Caco-2 (cell line): ENCODE measurements around the gene PHIP. TPM values are rescaled to one million over a fixed set of nuclear protein-coding genes. Genes with fewer than 3 reads are reported as not detected.

Experiments used
- BruUV-seq: library from RNA; stranded (reverse); fragments of 400-500 nt; replicated peaks from 2 replicates; lab custom pipeline; 2021; lab: Mats Ljungman, UMichigan
- CTCF ChIA-PET: fragments of 300-600 bp; sonication (Branson Sonifier 250); formaldehyde crosslinking; loops from one replicate; lab custom pipeline; 2022; ENCODE audit warnings: antibody characterized with exemption; lab: Charles Lee
- POLR2A ChIA-PET: fragments of 300-600 bp; sonication (Branson Sonifier 250); formaldehyde crosslinking; loops from one replicate; lab custom pipeline; 2022; ENCODE audit warnings: antibody characterized with exemption; lab: Charles Lee
- DNase-seq, 2 experiments: peaks; one replicate each; pipeline versions ENCODE4 v3.0.0 to v3.0.0-alpha.2; 2020 to 2022
- H3K27me3 ChIP-seq: replicated peaks from 2 replicates; pipeline ENCODE4 v1.6.0; 2011; ENCODE audit warnings: low read length; ENCODE audit not compliant: control insufficient read depth, insufficient read depth
- H3K36me3 ChIP-seq: 2 replicates; pipeline ENCODE4 v1.5.1; 2011; ENCODE audit warnings: low read length; ENCODE audit not compliant: control insufficient read depth, insufficient read depth
- H3K4me1 ChIP-seq: fragments of 250-450 bp; sonication (Bioruptor Pico); 2 replicates; pipeline ENCODE4 v1.5.1; 2020; ENCODE audit warnings: mild to moderate bottlenecking
- H3K4me3 ChIP-seq: 2 replicates; pipeline ENCODE4 v1.5.1; 2011; ENCODE audit warnings: low read depth, mild to moderate bottlenecking, control low read depth, low read length
- H3K9me3 ChIP-seq: fragments of 250-450 bp; sonication (Bioruptor Pico); 2 replicates; pipeline ENCODE4 v1.5.1; 2020; ENCODE audit warnings: mild to moderate bottlenecking, moderate library complexity
- H3K27ac Mint-ChIP-seq: one replicate; pipeline ENCODE4 v1.8.0; 2022; ENCODE audit warnings: mixed read lengths; ENCODE audit not compliant: unreplicated experiment
- H3K27me3 Mint-ChIP-seq: one replicate; pipeline ENCODE4 v1.8.0; 2022; ENCODE audit warnings: mixed read lengths; ENCODE audit not compliant: insufficient read depth, unreplicated experiment
- H3K36me3 Mint-ChIP-seq: one replicate; pipeline ENCODE4 v1.8.0; 2022; ENCODE audit warnings: mild to moderate bottlenecking, mixed read lengths; ENCODE audit not compliant: insufficient read depth, unreplicated experiment
- H3K4me1 Mint-ChIP-seq: one replicate; pipeline ENCODE4 v1.8.0; 2022; ENCODE audit warnings: low read depth, mixed read lengths; ENCODE audit not compliant: unreplicated experiment
- H3K4me3 Mint-ChIP-seq: one replicate; pipeline ENCODE4 v1.8.0; 2022; ENCODE audit warnings: mild to moderate bottlenecking, moderate library complexity, mixed read lengths; ENCODE audit not compliant: unreplicated experiment
- H3K9me3 Mint-ChIP-seq: one replicate; pipeline ENCODE4 v1.8.0; 2022; ENCODE audit warnings: mixed read lengths; ENCODE audit not compliant: unreplicated experiment
- intact Hi-C: fragments of 100-400 bp; cut with micrococcal nuclease; formaldehyde crosslinking; loops from one replicate; pipeline ENCODE4 v1.10.0; 2022; ENCODE audit not compliant: unreplicated experiment
- total RNA-seq: library from RNA; stranded (reverse); gene quantifications from 2 replicates; pipeline ENCODE4 v1.2.3, GENCODE V29; 2022
- TF ChIP-seq, protein P1 (sequence below), 2 experiments: fragments of 200-600 bp in 1 of 2; IDR thresholded peaks; 1 replicate in 1 of 2; 2 replicates in 1 of 2; pipeline versions ENCODE4 v1.5.1 to v1.8.0; 2011 to 2022; ENCODE audit warnings: antibody characterized with exemption in 1 of 2, control low read depth in 1 of 2, inconsistent platforms in 1 of 2, low read depth in 1 of 2, low read length in 1 of 2, mild to moderate bottlenecking in 1 of 2, moderate library complexity in 1 of 2; ENCODE audit not compliant: insufficient read depth in 1 of 2, severe bottlenecking in 1 of 2, unreplicated experiment in 1 of 2

The PHIP gene
- total RNA-seq, 1 experiment from 2014 or later: 31.2 TPM

DNA sequence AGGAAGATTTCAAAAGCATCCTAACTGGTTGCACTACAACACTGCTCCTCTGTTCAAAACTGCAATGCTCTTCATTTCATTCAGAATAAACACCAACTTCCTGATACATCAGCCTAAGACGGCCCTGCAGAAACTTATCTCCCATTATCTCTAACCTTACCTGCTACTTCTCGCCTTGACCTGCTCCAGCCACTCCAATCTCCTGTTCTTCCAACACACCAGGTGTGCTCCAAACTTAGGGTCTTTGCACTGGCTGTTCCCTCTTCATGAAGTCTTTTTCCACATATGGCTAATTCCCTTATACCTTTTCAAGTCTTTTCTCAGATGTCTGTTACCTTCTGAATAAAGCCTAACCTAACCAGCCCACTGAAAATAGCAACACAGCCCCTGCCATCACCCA lies 32.1 kb downstream of the PHIP start:
- no peaks in the 10 kb centered on the region for H3K9me3 ChIP-seq
- H3K27me3 ChIP-seq: no peaks in the 10 kb centered on the region
- H3K4me3 ChIP-seq: no peak overlapping the region
- H3K9me3 Mint-ChIP-seq: no peaks in the 10 kb centered on the region
- H3K36me3 Mint-ChIP-seq: peaks cover 29% of the 10 kb centered on the region
- no peak overlapping the region for H3K4me3 Mint-ChIP-seq
- TF ChIP-seq, protein P1, sequence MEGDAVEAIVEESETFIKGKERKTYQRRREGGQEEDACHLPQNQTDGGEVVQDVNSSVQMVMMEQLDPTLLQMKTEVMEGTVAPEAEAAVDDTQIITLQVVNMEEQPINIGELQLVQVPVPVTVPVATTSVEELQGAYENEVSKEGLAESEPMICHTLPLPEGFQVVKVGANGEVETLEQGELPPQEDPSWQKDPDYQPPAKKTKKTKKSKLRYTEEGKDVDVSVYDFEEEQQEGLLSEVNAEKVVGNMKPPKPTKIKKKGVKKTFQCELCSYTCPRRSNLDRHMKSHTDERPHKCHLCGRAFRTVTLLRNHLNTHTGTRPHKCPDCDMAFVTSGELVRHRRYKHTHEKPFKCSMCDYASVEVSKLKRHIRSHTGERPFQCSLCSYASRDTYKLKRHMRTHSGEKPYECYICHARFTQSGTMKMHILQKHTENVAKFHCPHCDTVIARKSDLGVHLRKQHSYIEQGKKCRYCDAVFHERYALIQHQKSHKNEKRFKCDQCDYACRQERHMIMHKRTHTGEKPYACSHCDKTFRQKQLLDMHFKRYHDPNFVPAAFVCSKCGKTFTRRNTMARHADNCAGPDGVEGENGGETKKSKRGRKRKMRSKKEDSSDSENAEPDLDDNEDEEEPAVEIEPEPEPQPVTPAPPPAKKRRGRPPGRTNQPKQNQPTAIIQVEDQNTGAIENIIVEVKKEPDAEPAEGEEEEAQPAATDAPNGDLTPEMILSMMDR (IDR thresholded peaks at IDR 0.05; ENCODE audit: insufficient read depth in 1 of 2, low read depth in 1 of 2, low read length in 1 of 2, severe bottlenecking in 1 of 2, unreplicated experiment in 1 of 2): no peak
- H3K27ac Mint-ChIP-seq: no peak overlapping the region
- BruUV-seq: no TSS peak
- no peaks in the 10 kb centered on the region for H3K4me1 ChIP-seq
- no peaks in the 10 kb centered on the region for H3K27me3 Mint-ChIP-seq
- CTCF ChIA-PET: no interaction called here
- H3K4me1 Mint-ChIP-seq: no peaks in the 10 kb centered on the region
- DNase-seq: no peak
- intact Hi-C loops: no loop called here
- POLR2A ChIA-PET: no interaction called here
- no peaks in the 10 kb centered on the region; the same call in 1 of the 2 replicates for H3K36me3 ChIP-seq

DNA sequence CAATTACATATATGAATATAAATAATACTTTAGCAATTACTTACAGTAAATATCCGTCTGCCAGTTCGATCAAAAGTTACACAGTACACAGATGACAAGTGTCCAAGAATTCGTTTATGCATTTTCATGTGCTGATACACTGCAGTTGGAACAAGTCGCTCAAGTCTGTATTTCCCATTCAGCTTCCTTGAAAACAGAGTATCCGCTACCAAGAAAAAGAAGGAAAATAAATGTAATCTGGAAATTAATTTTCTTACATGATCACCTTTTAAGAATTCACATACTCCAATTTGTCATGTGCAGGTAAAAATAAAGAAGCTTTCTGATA lies 35.3 kb downstream of the PHIP start:
- ChIA-PET POLR2A (no interaction called here), CTCF (no interaction called here)
- Mint-ChIP-seq H3K27ac (no peak overlapping the region), H3K36me3 (peaks cover 27% of the 10 kb centered on the region), H3K9me3 (no peaks in the 10 kb centered on the region), H3K4me3 (no peak overlapping the region), H3K4me1 (no peaks in the 10 kb centered on the region), H3K27me3 (no peaks in the 10 kb centered on the region)
- no TSS peak for BruUV-seq
- Histone ChIP-seq H3K27me3 (no peaks in the 10 kb centered on the region), H3K9me3 (no peaks in the 10 kb centered on the region), H3K4me1 (no peaks in the 10 kb centered on the region), H3K4me3 (no peak overlapping the region), H3K36me3 (no peaks in the 10 kb centered on the region; the same call in 1 of the 2 replicates)
- intact Hi-C loops: no loop called here
- TF ChIP-seq, protein P1 (IDR thresholded peaks at IDR 0.05; ENCODE audit: insufficient read depth in 1 of 2, low read depth in 1 of 2, low read length in 1 of 2, severe bottlenecking in 1 of 2, unreplicated experiment in 1 of 2): no peak
- DNase-seq: no peak

DNA sequence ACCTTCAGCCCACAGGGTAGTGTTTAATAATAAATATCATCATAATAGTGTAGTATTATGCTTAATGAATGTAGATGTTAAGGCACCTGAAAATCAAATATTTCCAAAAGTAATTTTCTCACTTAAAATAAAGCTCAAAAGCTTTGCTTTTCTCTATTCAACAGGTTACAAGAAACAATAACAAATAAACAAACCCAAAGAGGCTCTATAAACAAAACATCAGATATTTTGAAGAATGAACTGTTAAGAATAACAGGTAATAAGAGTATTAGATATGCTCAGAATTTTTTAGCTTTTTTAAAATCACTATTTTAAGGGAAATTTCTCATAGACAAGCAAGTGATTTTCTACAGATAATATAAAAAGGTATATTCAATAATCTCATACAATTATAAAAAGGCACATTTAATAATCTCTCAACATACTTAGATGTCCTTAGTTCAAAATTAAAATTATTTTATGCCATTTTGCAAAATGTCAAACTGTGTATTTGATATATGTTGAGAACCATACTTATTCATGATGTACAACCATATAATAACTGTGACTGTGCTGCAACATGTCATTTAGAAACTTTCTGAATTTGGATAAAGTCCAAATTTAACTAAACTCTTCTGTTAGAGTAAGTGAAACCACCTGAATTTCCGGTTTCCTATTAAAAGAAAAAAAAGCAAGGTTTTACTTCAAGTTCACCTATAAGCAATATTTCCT lies 35.8 kb downstream of the PHIP start:
- H3K27me3 ChIP-seq: no peaks in the 10 kb centered on the region
- no peaks in the 10 kb centered on the region for H3K4me1 Mint-ChIP-seq
- H3K36me3 ChIP-seq: no peaks in the 10 kb centered on the region; the same call in 1 of the 2 replicates
- POLR2A ChIA-PET: no interaction called here
- no TSS peak for BruUV-seq
- TF ChIP-seq, protein P1 (IDR thresholded peaks at IDR 0.05; ENCODE audit: insufficient read depth in 1 of 2, low read depth in 1 of 2, low read length in 1 of 2, severe bottlenecking in 1 of 2, unreplicated experiment in 1 of 2): no peak
- H3K27me3 Mint-ChIP-seq: no peaks in the 10 kb centered on the region
- no peak overlapping the region for H3K27ac Mint-ChIP-seq
- H3K36me3 Mint-ChIP-seq: peaks cover 27% of the 10 kb centered on the region
- no peaks in the 10 kb centered on the region for H3K9me3 Mint-ChIP-seq
- no peaks in the 10 kb centered on the region for H3K9me3 ChIP-seq
- intact Hi-C loops: no loop called here
- no peak overlapping the region for H3K4me3 Mint-ChIP-seq
- H3K4me1 ChIP-seq: no peaks in the 10 kb centered on the region
- DNase-seq: no peak
- no peak overlapping the region for H3K4me3 ChIP-seq
- CTCF ChIA-PET: no interaction called here
